Activated CD8-positive, alpha-beta memory T cell treated with anti-CD3 and anti-CD28 coated beads for 24 hours (primary cell): Measurements from ENCODE around the gene PGM1.

Experiments used
- DNase-seq: peaks from one replicate; pipeline ENCODE4 v3.0.0-alpha.2; 2020

PGM1 gene

GRCh38 chr1:63669151-63669961 is 76.1 kb downstream of the PGM1 start:
- DNase-seq = no peak

DNA sequence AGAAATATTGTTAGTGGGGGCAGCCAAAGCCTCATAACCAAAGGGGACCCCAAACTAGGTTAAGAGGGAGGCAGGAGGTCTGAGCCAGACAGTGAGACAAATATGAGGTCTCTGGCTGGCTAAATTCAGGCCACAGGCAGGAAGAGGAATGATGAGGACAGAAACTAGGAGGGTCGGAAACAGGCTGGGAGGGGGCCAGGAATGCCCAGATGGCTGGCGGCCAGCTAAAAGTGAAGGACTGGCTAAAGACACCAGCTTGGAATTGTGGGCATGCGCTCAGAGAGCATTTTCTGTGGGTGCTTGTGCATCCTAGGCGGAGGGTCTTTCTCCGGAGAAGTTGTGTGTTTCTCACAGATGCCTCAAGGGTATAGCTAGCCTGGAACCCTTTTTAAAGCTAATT is 77.0 kb downstream of the PGM1 start:
- DNase-seq = no peak

- no peak for DNase-seq
These were observed 78.3 kb downstream of the PGM1 start for GRCh38 chr1:63671514-63671913.

DNA sequence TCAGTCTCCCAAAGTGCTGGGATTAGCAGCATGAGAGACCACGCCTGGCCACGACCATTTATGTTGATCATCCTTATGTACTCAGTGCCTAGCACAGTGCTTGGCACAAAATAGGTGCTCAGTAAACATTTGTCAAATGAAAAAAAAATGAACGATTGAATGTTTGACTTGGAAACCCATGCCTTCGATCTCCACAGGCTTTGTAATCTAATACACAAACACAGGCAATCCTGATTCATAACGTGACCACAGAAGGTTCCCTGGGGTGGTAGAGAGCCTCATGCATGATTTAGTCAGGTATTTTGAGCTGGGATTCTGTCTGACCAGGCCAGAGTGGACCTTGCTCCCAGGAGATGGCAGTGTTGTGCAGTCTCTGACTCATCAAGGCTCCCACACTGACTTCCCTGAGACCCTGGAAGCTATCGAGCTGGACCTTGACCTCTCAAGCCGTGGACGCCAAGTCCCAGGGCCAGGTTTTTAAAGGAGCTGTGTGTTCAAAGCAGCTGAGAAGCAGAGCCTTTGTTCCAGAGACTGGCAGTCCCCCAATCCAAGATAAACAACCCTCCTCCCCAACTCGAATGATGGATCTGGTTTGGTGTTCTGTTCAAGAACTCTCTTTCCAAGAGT is 81.1 kb downstream of the PGM1 start:
- no peak for DNase-seq

DNA sequence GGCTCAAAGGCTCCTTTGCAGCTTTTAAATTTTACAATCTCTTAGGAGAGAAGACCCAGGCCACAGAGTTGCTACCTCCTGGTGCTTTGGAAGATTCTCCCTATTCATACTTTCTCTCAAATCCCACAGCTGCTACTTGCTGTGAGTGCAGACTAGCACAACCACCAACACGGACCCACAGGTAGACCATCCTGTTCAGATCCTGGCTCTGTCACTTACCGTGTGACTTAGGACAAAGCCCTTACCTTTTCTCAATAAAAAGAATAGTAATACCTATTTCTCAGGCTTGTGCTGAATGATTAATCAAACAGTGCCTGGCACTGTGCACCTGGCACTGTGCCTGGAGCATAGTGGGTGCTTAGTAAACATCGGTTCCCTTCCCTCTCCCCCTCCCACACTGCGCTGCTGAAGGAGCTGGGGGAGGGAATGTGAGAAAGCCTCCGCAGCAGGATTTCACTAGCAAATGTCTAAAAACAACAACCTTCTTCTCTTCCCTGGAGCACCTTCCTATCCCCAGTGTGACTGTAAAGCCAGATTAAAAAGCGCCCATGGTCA is 81.7 kb downstream of the PGM1 start:
- no peak for DNase-seq

- DNase-seq = no peak
These were observed 82.3 kb downstream of the PGM1 start for GRCh38 chr1:63675420-63675931.

DNA sequence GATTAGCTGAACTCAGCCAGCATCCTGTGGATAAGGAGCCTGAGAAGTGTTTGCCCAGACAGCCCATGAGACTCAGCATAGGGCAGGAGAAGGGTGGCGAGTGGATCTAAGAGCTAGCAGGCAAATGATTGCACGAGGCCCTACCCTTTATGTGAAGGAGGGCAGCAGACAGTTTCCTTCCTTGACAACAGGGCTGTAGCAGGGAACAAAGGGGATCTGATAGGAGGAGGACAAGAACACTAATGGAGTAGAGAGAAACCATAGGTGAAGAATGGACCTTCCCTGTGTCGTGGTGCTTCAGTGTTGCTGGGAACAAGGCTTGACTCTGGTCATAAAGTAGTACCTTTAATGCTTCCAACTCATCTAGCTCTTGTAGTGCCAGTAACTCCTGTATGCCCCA is 84.3 kb downstream of the PGM1 start:
- no peak for DNase-seq

- no peak for DNase-seq
These were observed 85.0 kb downstream of the PGM1 start for GRCh38 chr1:63678200-63678599.

DNA sequence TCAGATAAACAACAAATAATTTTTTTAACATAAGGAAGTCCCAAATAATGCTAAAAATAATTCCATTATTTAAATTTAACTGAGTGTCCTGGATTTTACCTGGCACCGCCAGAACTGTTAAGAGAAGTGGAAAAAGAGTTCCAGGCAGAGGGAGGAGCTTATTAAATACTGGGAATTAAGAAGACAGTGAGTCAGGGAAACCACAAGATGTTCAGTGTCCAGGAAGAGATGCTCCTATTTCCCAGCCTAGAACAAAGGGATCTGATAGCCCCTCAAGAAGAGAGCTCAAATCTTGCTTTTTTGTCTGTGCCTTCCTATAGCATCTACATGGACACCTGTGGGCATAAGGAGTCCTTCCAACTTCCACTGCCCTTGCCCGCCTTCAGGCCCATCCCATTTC is 85.9 kb downstream of the PGM1 start:
- no peak for DNase-seq

- DNase-seq = no peak
These were observed 86.4 kb downstream of the PGM1 start for GRCh38 chr1:63679589-63679988.

DNA sequence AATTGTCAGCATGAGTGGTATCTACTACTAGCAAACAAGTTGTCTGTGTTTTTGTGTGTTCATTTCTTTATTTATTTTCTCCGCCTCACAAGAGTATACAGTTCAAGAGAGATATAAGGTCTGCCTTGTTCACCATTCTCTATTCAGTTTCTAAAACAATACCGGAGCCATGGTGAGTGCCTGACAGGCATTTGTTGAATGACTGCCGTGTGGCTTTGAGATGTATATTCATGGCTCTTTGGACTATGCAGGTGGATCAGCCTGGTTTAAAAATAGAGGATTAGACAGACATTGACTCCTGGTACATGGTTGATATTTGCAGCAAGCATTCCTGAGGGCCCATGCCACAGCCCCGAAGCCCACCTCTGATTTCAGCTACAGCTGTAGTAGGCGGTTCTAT is 89.7 kb downstream of the PGM1 start:
- DNase-seq = no peak

DNA sequence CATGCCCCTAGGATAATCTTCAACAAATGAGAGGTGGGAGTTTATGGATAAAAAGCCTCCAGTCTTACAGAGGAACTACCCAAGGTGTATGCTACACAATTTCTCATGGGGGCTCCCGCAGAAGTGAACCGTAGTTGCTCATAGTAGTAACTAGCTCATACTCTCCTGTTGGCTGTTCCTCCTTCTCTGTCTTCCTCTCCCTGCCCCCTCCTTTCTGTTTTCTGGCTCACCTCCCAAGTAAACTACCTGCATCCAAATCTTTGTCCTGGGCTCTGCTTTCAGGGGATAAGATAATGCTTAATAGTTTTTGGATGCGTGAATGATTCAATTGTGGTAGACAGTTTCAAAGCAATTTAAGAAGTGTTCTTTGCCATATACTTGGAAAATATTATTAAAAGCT is 90.5 kb downstream of the PGM1 start:
- DNase-seq = no peak

- DNase-seq = no peak
These were observed 93.5 kb downstream of the PGM1 start for GRCh38 chr1:63686696-63687095.

DNA sequence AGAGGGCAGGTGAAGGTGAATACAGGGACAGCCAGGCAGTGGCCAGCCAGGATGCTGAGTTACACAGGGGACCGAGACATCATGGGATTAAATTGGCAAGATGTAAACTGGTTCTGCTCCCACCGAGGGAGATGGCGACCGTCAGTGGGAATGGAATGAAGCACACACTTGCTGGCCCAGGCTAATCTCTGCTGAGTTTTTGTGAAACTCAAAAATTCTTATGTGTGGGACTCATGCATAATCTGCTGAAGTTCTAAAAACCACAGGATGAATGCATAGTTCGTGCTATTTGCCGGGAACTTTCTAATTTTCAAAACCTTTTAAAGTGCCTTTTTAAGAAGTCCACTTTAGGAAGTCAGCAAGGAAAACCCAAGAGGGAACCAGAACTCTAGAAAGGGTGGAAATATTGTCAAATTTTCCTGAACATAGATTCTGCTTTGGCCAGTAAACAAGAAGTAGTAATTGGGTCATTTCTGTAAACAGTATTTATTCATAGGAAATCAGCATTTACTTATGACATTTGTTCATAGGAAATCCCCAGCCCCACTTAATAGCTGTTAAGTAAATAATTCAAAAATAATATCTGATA is 95.2 kb downstream of the PGM1 start:
- no peak for DNase-seq

GRCh38 chr1:63690966-63691700 is 97.9 kb downstream of the PGM1 start:
- DNase-seq = no peak

GRCh38 chr1:63691701-63692425 is 98.7 kb downstream of the PGM1 start:
- no peak for DNase-seq

DNA sequence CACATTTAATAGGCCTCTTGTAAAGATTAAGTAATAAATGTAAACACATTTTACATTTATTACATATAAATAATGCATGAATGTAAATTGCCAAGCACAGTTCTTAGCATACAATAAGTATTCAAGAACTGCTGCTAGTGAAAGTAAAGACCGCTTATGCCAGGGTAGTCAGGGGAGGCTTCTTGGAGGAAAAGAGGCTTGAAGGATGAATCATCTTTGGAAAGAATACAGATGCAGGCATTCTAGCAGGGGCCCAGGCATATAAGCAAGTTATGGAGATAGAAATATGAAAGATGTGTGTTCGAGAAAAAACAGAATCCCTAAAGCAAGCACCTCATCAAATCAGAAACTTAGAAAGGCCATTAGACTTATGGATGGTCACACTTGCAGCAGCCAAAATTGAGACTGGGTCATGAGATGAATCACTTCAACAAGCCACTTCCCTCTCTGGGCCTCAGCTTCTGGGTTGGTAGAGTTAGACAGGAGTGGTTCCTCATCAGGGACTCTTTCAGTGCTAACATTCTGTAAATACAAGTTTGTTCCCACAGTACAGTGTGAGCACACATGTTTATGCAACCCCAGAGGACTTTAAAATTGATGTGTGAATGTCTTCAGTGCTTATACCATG is 100.8 kb downstream of the PGM1 start:
- DNase-seq = no peak

- DNase-seq = no peak
These were observed 105.0 kb downstream of the PGM1 start for GRCh38 chr1:63698001-63698838.

DNA sequence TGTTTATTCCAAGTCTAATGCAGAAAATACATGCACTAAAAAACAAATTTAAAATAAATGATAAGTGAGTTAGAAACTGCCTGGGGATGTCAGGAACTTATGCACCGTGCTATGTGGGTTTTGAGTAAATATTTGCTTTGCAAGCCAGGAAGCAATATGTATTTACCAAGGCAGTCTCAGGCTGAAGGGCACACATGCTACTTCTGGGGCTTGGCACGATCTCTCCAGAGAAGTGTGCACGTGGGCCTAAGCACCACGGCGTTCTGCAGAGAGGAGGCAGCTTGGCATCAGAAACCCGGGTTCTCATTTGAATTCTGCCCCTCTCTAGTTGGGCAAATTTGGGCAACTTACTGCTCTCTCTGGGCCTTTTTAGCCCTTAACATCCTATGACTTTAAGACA is 108.0 kb downstream of the PGM1 start:
- no peak for DNase-seq

GRCh38 chr1:63703701-63704107 is 110.5 kb downstream of the PGM1 start:
- no peak for DNase-seq

DNA sequence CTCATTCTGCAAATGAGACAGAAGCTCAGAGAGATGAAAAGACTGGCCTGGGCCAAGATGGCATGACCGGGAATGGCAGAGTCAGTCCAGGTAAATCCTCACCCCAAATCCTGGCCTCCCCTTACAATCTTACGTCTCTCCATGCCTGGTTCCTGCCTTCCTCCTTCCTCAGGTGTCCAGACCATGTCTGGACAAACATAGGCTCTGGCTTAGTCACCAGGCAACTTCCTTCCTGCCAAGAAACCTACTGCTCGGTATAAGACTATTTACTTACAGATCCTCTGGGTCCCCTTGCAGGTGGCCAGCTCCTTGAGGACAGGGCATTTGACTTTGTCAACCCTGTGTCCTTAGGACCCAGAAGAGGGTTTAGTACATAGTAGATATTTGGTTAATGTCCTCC is 111.2 kb downstream of the PGM1 start:
- no peak for DNase-seq
